Ascending aorta (tissue), 2 donors: ENCODE measurements around the gene SDSL. TPM values are rescaled to one million over a fixed set of nuclear protein-coding genes. Genes with fewer than 3 reads are reported as not detected.

Source experiments
- DNase-seq, 2 donors: peaks; one replicate each; pipeline ENCODE4 v3.0.0-alpha.2; 2019; ENCODE audit warnings: low spot score in 2 of 2
- H3K27ac ChIP-seq, 2 donors: fragments of 200-600 bp; sonication (generic); one replicate each; pipeline ENCODE4 v1.5.1; 2016 to 2017; ENCODE audit warnings: mild to moderate bottlenecking in 1 of 2
- H3K27me3 ChIP-seq: fragments of 200-600 bp; sonication (generic); one replicate; pipeline ENCODE4 v1.5.1; 2017
- H3K36me3 ChIP-seq, 2 donors: fragments of 200-600 bp; sonication (generic); one replicate each; pipeline ENCODE4 v1.5.1; 2016
- H3K4me1 ChIP-seq, 2 donors: fragments of 200-600 bp; sonication (generic); one replicate each; pipeline ENCODE4 v1.5.1; 2016 to 2017; ENCODE audit warnings: mild to moderate bottlenecking in 1 of 2
- H3K4me3 ChIP-seq, 2 donors: fragments of 200-600 bp; sonication (generic); one replicate each; pipeline ENCODE4 v1.5.1; 2016 to 2017; ENCODE audit warnings: mild to moderate bottlenecking in 1 of 2
- H3K9me3 ChIP-seq, 2 donors: fragments of 200-600 bp; sonication (generic); one replicate each; pipeline ENCODE4 v1.5.1; 2016
- intact Hi-C: fragments of 100-400 bp; cut with DNase I; formaldehyde crosslinking; loops from one replicate; pipeline ENCODE4 v1.15.1; 2023
- total RNA-seq: library from RNA; depleted of rRNA; stranded (reverse); fragments of >200 nt; gene quantifications from one replicate; pipeline ENCODE4 v1.1.0, GENCODE V29; 2016
- TF ChIP-seq, protein P1 (sequence below), 3 experiments: fragments of 200-600 bp in 2 of 3; fragments of 450-650 bp in 1 of 3; sonication (generic) in 2 of 3; IDR thresholded peaks; one replicate each; pipeline ENCODE4 v1.5.1; 2016 to 2019; ENCODE audit warnings: antibody characterized with exemption in 3 of 3, mild to moderate bottlenecking in 1 of 3, moderate library complexity in 1 of 3

The SDSL gene
- total RNA-seq, 1 donor from 2014 or later = 11.0 TPM

DNA sequence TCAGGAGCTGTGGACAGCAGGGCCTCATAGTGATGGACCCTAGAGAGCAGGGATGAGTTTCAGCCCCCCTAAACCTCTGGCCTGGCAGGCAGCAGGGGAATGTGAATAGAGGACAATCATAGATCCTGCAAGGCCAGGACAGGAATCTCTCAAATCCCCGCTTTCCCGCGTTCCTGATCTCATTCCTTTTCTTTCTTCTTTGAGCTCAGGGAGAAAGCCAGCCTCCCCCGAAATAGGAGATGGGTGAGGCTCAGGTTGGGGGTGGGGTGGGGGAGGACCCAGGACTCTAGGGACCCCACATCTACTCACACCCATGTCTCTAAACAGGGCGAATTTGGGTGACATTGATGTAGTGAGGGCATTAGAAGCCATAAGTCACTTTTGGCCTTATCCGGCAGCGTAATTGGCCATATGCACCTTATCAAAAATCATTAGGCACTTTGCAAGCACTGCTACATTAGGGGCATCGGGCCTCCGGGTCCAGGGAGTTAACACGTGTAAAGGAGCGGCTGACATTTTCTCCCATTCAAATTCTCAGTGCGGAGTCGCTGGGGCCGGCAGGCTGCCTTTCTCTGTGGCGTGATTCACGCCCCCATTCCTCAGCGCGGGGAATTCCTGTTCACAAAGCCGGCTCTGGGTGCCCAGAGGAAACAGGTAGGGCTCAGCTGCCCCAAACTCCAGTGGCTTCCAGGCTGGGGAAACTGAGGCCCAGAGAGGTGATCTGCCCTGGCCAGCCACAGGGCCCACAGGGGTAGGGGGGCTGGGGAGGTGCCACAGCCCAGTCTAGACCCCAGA is 48.0 kb downstream of the SDSL start:
- no peak for DNase-seq
- Histone ChIP-seq H3K27ac (no peak overlapping the region), H3K36me3 (no peaks in the 10 kb centered on the region), H3K4me3 (no peak overlapping the region), H3K27me3 (peaks cover 24% of the 10 kb centered on the region), H3K9me3 (no peaks in the 10 kb centered on the region), H3K4me1 (peaks cover 3 to 14% of the 10 kb centered on the region in 2 donors)
- TF ChIP-seq, protein P1, sequence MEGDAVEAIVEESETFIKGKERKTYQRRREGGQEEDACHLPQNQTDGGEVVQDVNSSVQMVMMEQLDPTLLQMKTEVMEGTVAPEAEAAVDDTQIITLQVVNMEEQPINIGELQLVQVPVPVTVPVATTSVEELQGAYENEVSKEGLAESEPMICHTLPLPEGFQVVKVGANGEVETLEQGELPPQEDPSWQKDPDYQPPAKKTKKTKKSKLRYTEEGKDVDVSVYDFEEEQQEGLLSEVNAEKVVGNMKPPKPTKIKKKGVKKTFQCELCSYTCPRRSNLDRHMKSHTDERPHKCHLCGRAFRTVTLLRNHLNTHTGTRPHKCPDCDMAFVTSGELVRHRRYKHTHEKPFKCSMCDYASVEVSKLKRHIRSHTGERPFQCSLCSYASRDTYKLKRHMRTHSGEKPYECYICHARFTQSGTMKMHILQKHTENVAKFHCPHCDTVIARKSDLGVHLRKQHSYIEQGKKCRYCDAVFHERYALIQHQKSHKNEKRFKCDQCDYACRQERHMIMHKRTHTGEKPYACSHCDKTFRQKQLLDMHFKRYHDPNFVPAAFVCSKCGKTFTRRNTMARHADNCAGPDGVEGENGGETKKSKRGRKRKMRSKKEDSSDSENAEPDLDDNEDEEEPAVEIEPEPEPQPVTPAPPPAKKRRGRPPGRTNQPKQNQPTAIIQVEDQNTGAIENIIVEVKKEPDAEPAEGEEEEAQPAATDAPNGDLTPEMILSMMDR (IDR thresholded peaks at IDR 0.05) = no peak
- intact Hi-C loops = no loop called here

DNA sequence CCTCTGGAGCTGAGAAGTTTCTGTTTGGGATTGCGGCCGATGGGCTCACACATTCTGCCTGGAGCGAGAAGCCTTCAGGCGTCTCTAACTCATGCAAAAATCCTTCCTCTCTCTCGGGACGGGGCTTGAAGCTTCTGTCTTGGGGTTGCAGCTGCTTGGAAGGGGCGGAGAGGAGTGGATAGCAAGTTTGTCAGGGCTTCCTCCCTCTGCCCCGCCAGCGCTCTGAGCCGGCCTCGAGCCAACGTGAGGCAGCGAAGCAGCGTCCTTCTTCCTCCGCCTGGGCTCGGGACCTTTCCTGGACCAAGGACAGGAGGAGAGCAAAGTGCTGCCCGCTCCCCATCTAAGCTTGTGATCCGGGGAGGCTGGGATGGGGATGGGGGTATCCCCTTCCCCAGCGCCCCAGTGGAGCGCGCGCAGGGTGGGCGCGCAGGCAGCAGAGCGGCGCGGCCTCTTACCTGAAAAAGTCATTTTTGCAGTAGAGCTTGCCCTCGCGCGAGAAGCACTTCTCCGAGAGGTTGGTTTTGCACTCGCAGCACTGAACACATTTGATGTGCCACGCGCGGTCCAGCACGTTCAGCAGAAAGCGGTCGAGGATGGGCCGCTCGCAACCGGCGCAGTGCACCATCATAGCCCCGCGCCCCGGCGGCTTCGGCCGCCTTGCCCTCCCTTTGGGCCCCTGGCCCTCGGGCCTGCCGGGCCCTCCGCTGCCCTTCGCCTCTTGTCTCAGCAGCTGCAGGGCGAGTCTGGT is 48.9 kb downstream of the SDSL start:
- H3K4me1 ChIP-seq = peaks cover 0 to 6% of the 10 kb centered on the region in 2 donors
- H3K27me3 ChIP-seq = peaks cover 15% of the 10 kb centered on the region
- H3K27ac ChIP-seq = no peak overlapping the region
- DNase-seq = no peak
- TF ChIP-seq, protein P1 (IDR thresholded peaks at IDR 0.05) = no peak
- no peak overlapping the region for H3K4me3 ChIP-seq
- intact Hi-C loops = no loop called here
- no peaks in the 10 kb centered on the region for H3K9me3 ChIP-seq
- no peaks in the 10 kb centered on the region for H3K36me3 ChIP-seq

DNA sequence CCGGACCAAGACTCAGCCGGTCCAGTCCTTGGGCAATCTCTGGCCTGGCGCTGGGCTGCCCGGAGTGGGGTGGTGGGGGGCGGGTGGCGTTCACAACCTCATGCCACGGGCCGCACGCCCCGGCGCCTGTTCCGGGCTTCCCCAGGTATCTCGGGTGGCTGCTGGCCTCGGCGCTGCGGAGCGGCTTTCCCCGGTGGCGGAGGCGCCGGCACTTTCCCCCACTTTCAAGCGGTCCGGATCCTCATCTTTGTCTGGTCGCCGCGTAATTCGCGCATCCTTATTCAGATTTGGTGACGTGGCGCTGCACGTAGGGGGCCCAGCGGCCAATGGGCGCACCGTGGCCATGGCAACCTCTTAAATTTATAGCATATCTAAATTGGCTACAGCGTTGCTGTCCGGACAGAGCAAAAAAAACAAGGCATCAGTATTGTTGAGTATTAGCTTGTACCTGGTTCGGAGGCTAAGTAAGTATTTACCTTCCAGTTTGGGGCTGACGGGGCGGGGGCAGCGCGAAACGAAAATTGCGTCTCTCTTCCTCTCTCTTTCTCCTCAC is 49.5 kb downstream of the SDSL start, which contains the start of gene LHX5:
LHX5 (minus strand) TSS at position 253 of the 553 bp plus-strand sequence. CDS start 373 bp downstream, outside the sequence.
- Histone ChIP-seq H3K4me3 (no peak within 1 kb of the TSS), H3K36me3 (no peaks in the 10 kb centered on the region), H3K27ac (no peak within 1 kb of the TSS), H3K4me1 (peaks cover 0 to 6% of the 10 kb centered on the region in 2 donors), H3K27me3 (peaks cover 11% of the 10 kb centered on the region), H3K9me3 (no peaks in the 10 kb centered on the region)
- no peak for DNase-seq
- TF ChIP-seq, protein P1 (IDR thresholded peaks at IDR 0.05) = no peak
- intact Hi-C loops = no loop called here

DNA sequence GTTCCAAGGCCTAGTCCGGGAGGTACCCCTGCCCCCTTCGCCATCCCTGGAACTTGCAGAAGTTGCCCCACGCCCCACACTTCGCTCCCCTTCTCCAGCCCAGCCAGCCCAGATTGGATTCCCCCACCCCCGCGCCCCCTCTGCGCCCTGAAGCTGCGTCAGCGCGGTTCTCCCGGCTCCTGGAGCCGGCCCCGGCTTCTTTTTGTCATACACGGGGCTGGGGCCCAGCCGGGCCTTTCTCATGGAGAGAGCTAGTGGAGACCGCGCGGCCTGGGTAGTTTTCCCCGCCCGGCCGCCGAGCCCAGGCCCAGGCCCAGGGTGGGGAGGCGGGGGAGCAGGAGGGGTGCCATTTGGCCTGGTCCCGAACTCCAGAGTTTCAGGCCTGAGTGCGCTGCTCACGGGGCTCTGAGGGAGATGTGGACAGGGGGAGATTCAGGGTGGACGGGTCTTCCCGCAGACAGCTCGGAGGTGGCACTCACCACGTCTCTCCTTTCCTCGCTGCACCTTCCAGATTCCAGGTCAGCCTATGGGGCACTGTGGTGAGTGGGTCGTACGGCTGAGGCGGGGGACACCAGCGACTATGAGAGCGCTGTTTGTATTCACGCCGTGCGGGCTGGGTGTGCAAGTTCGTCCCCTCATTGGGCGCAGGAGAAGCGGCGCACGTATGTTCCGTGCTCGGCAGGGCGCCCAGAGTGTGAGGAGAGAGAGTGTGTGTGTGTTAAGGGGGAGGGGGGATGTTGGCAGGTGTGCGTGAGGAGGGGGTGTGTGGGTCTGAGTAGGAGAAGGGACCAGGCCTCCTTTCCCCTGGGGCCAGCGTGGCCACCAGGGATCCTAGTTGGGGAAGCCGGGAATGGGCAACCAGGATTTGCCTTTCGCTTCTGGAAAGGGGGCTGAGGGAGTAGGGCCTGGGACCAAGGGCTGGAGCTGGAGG is 50.3 kb downstream of the SDSL start:
- no peak overlapping the region for H3K27ac ChIP-seq
- DNase-seq = no peak
- peaks cover 6% of the 10 kb centered on the region for H3K27me3 ChIP-seq
- intact Hi-C loops = no loop called here
- H3K9me3 ChIP-seq = no peaks in the 10 kb centered on the region
- H3K4me3 ChIP-seq = no peak overlapping the region
- TF ChIP-seq, protein P1 (IDR thresholded peaks at IDR 0.05) = no peak
- H3K36me3 ChIP-seq = no peaks in the 10 kb centered on the region
- H3K4me1 ChIP-seq = peaks cover 0 to 5% of the 10 kb centered on the region in 2 donors

DNA sequence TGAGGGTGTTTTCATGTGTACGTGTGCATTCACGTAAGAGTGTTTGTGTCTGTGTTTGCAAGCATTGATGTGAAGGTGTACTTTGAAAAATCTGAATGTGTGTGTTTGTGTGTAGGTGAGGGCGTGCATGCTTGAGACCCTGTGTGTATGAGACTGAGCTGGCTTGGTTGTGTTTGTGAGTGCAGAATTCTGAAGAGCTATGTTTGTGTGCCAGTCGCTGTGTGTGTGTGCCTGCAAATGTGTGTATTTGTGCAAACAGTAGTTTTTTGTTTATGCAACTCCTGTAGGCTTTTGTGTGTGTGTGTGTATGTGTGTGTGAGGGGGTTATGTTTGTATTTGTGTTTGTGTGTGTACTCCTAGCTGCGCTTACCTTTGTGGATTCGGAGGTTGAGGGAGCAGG is 51.2 kb downstream of the SDSL start:
- H3K27me3 ChIP-seq = no peaks in the 10 kb centered on the region
- TF ChIP-seq, protein P1 (IDR thresholded peaks at IDR 0.05) = no peak

More for the DNA sequence above, 51.2 kb downstream of the SDSL start:
- intact Hi-C loops = no loop called here
- no peaks in the 10 kb centered on the region for H3K4me1 ChIP-seq
- H3K27ac ChIP-seq = no peak overlapping the region
- H3K36me3 ChIP-seq = no peaks in the 10 kb centered on the region
- H3K9me3 ChIP-seq = no peaks in the 10 kb centered on the region
- H3K4me3 ChIP-seq = no peak overlapping the region
- no peak for DNase-seq
